ENCODE measurements around the gene RPUSD1.
"Not testable (repeated sequence)": the region's sequence is repeated elsewhere in the genome, so short reads cannot be mapped to it uniquely, and the experiment has no call there.

The RPUSD1 gene, protein sequence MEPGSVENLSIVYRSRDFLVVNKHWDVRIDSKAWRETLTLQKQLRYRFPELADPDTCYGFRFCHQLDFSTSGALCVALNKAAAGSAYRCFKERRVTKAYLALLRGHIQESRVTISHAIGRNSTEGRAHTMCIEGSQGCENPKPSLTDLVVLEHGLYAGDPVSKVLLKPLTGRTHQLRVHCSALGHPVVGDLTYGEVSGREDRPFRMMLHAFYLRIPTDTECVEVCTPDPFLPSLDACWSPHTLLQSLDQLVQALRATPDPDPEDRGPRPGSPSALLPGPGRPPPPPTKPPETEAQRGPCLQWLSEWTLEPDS

DNA sequence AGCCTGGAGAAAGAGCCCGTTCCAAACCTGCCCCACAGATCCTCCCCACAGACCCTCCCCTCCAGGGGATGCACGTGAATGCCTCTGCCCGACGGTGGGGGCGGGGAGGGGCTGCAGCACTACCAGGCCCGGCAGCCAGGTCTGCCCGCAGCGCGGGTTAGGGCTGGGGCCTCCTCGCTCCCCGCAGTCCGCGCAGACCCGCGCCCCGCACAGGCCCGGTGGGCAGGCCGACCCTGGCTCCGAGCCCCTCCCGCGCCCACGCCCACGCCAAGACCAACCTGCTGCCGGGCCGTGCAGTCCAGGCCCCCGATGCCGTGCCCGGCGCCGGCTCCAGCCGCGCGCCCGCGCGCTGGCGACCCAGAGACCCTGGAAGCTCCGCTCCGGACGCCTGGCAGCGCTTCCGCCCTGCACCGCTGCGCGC is at the start of gene RPUSD1:
Gene RPUSD1, minus strand, starts transcription at position 404 of the 421 bp plus-strand sequence. CDS start 644 bp downstream, outside the sequence.
- DNase-seq, result peak in 1 of 2 donors; percentile 29

DNA sequence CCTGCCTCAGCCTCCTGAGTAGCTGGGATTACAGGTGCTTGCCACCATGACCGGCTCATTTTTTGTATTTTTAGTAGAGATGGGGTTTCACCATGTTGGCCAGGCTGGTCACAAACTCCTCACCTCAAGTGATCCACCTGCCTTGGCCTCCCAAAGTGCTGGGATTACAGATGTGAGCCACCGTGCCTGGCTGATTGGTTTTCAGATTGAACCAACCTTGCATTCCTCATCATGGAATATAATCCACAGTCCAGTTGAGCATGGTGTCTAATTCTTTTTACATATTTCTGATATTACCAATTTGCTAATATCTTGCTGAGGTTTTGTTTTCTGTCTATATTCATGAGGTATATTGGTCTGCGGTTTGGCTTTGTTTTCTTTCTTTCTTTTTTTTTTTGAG is 48.6 kb upstream of the RPUSD1 start:
- not testable (repeated sequence) for DNase-seq

DNA sequence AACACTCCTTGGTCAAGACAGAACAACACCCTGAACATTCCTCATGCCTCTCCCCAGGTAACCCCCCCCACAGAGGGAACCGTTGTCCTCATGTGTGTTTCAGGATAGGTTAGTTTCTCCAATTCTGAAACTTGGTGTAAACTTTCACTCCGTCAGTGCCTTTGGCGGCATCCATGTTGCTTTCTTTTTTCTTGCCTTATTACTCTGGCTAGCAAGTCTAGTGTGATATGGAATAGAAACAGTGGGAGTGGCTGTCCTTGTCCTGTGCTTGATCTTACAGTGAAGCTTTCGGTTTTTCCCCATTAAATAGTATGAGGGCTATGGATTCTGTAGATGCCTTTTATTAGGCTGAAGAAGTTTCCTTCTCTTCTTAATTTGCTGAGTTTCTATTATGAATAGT is 48.0 kb upstream of the RPUSD1 start:
- no peak for DNase-seq

DNA sequence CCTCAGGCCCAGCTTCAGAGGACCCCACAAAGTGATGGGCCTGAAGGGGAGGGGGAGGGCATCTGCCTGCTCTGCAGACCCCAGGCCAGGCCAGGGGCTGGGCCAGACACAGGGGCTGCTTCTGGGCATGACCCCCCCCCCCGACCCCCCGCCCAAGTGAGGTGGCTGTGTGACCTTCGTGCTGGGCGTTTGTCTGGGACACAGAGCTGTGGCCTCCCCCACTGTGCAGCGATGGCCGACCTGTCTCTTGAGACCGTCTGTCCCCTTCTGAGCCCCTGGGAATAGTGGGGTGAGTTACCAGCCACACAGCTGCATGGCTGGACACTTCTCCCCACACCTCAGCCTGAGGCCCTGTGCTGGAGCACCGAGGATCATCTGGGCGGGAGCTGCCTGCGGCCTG is 47.2 kb upstream of the RPUSD1 start:
- no peak for DNase-seq

DNA sequence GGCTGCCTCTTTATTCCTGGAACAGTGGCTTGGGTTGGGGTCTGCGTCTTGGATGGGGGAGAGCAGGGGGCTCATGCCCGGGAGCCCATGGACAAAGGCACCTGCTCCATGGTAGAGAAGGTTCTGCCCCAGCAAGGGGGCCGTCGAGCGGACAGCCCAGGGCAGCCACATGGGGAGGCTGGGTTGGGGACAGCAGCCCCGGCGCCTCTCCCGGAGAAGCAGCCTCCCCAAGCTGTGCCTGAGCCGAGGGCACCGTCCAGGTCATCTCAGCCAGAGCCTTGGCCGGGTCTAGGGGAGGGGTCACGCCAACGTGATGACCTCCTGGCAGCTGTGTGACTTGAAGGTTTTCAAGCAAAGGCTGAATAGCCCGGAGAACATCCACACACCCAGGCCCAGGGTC is 45.2 kb upstream of the RPUSD1 start:
- no peak for DNase-seq

DNA sequence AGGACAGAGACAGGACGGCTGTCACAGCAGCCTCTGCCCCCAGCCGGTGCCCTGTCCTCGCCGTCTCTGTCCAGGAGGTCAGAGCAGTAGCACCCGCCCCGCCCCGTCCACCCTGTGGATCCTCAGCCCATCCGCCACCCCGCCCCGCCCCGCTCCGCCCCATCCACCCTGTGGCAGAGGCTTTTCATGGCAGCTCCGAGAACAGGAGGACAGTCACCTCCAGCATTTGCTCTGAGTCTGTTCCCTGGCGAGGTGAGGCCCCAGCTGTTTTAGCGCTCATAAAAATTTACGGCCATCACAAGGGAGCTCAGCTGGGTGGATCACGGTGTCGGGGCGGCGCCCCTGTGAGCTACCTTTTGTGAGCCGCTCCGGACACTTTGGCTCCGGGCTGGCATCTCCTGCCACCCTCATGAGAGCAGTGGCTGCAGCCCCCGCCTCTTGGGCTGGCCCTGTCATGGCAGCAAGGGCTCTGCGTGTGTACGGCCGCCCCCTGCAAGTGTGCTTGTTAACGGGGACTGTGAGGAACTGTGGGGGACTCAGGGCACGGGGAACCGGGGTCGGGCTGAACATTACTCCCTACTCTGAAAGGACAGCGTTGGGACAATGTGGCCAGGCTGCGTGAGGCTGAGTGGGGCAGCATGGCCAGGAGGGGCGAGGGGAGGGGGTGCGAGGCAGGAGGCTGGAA is 44.6 kb upstream of the RPUSD1 start:
- DNase-seq, result no peak

DNA sequence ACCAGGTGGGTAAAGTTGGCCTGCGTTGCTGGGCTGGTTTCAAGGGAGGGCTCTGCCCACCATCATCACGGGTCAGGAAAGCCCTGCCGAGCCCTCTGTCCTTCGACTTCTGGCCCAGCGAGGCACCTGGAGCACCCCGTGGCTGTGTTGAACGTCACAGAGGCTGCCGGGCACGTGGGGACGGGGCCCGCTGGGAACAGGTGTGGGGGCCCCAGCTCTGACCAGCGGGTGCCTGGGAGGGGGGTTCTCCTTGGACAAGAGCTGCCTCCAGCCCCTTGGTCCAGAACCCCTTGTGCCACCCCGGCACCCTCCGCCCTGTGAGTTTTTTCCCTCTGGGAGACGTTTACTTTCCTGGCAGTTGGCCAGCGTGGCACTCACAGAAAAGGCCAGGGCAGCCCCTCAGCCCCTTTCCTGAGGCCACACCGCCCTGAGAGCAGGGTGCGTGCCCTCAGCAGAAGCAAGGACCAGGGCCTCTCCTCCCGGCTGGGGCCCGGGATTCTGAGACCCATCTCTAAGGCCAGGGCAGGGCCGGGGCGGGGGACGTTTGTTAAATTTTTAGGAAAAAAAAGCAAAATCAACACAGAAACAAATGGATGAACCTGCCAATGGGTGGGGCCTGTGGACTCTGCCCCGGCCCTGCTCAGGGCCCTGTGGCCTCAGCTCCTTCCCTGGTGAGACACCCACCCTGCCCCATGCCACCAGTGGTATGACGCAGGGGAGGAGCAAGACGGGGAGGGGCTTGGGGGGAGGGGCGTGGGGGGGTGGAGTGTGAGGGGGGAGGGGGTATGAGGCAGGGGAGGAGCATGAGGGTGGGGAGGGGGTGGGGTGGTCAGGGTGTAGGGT is 43.6 kb upstream of the RPUSD1 start:
- DNase-seq, result no peak

DNA sequence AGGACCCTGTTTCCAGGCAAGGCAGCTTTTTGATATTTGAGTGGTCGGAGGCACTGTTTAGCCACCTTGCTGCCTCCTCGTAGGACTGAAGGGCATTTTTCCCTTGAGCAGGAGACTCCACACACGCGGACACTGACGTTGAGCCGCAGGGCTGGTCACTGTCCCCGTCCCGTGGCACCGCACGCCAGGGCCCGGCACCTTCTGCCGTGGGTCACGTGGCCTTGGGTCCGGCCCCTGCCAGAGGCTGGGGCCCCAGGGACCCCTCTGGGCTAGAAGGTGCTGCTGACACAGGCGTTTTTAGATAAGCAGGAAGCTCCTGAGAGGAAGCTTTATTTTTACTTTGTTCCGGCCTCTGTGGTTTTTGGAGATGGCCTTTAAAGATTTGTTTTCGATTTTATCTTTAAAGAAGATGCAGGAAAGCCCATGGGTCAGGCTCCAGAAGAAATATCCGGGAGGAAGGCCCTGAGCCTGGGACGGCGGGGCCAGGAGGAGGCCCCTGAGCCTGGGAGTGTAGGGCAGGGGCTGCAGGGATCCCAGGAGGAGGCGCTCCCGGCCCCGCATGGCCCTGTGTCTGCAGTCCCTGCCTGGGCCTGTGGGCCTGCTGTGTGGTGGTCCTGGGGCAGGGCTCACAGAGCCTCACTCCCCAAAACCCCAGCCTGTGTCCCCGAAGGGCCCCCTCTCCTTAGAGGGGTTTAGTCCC is 42.8 kb upstream of the RPUSD1 start:
- no peak for DNase-seq

DNA sequence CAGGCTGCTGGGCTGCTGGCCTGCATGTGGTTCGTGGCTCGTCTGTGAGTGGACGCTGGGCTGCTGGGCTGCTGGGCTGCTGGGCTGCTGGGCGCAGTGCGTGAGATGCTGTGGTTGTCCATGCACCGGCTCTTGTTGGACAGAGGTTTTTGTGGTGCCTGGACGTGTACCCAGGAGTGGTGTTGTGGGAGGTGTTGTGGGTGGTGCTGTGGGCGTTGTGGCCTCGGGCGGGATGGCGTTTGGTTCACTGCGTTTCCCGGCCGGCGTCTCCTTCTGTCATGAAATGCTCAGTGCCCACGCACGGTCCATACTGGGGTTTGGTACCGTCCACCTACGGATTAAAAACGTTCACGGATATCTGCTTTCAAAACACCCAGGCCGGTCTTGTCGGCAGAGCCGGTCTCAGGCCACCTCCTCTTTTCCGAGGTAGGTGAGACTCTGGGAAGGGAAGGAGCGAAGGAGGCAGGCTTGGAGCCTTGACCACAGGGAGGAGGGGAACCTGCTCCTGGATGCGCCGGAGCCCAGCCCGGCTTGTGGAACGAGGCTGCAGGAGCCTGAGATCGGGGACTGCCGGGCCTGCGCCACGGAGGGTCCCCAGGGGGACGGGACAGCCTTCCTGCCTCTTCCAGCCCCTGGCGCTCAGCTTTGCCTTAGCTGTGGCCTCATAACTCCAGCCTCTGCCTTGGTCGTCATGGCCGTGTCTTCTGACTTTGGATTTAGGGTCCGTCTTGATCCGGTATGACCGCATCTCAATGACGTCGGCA is 42.1 kb upstream of the RPUSD1 start:
- DNase-seq, result no peak

DNA sequence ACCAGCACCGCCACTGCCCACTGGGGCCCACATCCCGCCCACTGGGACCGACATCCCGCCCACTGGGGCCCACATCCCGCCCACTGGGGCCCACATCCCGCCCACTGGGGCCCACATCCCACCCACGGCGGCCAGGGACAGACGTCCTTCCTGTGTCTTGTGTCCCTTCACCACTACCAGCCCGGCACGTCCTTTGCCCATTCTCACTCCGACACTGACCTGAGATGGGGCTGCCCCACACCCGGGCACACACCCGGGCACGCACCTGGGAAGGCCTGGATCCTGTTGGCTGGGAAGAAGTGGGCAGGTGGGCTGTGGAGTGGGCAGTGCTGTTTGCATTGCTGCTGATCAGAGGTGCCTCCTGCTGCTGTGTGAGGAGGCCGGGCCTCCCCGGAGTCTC is 40.7 kb upstream of the RPUSD1 start:
- DNase-seq, result no peak

DNA sequence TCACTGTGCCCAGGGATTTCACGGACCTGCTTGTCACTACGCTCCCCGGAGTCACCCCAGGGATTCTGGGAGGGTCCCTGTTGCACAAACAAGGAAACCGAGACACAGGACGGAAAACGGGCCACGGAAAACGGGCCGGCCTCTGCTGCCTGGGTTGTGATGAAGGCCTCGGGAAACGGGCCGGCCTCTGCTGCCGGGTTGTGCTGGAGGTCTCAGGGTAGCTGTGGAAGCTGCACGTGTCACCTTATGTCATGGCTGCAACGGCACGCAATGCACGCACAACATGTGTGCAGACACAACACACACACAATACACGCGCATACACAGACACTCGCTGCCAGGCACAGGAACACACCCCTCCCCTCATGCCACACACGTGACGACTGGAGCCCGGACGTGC is 39.3 kb upstream of the RPUSD1 start:
- DNase-seq, result no peak

DNA sequence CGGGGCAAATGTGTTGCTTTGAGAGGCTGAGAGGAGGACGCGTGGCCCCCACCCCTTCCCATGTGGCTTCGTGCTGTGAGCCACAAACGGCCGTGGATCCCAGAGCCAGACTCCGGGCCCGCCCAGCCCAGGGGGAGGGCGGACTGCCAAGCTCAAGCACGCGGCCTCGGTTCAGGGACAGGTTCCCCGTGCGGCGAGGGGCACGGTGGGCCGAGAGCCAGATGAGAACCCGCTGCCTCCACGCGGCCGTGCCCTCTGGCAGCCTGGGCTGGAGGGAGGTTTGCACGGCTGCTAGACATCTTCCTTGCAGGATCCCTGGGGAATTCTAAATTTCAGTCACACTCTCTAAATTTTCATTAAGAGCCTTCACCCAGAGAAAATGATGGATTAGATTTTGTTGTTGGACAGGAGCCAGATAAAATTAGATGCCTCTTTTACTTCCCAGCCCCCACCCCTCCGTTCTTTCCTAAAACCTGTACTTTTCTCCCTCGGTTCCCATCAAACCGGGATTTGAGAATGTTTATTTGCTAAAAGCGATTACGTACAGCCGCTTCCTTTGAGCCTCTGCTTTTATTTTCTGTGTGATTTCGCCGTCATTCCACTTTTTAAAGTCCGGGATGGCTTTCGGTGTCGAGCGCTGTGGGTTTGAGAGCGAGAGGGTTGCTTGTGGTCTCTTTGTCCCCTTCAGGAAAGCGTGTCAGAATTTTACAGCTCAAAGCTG is 37.3 kb upstream of the RPUSD1 start:
- DNase-seq, result no peak

DNA sequence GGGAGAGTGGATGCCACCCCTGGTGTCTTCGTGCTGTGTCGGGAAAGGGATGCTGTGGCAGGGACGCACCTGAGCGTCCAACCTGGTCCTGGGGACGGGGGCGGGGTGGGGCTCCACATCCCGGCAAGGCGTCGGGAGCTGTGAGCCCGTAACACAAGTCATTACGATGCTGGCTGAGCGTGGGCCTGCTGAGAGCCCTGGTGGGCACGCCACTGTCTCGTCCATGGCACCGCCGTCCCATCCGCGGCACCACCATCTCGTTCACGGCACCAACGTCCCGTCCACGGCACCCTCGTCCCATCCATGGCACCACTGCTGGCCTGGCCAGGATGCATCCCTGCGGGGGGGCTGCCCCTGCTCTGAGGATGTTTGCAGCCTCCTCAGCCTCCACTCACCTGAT is 36.4 kb upstream of the RPUSD1 start:
- no peak for DNase-seq

DNA sequence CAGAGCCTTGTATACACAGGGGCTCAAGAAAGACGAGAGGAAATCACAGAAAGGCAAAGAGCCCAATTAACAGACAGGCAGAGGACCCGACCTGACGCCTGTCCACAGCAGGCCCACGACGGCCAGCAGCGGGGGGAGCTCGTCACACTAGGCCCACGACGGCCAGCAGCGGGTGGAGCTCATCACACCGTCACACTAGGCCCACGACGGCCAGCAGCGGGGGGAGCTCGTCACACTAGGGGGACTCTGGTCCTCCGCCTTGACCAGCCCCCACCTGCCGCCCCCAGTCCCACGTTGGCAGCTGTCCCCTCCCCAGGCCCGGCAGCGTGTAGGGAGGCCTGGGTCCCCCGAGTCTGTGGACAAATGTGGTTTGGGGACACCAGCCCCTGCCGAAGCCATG is 36.0 kb upstream of the RPUSD1 start:
- no peak for DNase-seq

DNA sequence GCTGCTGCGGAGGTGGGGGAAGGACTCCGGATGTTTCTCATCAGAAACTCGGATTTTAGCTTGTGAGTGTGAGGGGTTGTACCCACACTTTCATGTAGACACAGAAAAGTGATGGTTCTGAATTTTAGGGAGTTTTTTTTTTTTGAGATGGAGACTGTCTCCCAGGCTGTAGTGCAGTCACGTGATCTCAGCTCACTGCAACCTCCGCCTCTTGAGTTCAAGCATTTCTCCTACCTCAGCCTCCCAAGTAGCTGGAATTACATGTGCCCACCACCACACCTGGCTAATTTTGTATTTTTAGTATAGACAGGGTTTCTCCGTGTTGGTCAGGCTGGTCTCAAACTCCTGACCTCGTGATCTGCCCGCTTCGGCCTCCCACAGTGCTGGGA is 34.7 kb upstream of the RPUSD1 start:
- DNase-seq, result no peak

DNA sequence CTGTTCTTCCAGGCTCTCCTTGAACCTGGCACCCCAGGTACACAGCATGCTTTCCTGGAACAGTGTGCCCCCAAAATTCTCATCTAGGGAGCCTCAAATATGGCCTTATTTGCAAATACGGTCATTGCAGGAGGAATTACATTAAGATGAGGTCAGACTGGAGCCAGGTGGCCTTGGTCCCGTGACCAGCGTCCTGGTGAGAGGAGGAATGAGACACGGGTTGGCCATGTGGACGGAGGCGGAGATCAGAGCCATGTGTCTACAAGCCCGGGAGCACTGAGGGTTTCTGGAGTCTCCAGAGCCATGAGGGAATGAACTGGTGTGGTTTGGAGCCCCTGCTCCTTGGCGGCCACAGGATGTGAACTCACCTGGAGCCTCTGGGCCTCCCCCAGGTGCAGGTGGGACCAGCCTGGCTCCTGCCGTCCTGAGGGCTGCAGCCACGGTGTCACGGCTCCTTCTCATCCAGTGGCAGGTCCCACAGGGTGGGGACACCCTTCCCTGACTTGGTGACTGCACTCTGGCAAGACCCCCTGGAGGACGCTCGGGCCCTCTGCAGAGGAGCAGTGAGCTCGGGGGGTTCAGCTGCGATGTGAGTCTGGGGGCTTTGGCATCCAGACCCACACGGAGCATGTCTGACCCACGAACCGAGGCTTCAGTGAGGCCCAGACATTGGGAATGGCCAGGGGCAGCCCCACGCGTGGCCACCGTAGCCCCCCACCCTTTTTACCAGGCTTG is 34.2 kb upstream of the RPUSD1 start:
- DNase-seq, result no peak

DNA sequence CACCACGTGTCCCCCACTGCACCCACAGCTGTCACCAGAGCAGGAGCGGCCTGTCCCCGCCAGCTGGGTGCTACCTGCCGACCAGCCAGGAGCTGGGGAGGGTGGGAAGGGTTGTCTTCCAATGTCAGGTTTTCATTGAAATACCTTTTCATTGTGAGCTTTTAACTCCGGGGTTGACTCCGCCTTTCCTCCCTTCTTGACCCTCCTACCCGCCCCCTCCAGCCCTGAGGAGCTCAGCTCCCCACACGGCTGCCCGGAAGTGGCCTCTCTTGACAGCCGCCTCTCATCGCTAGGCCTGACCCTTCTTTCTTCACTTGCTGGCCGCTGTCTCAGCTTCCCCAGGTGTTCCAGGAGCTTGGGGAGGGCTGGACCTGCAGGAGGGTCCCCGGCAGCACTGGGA is 33.6 kb upstream of the RPUSD1 start:
- no peak for DNase-seq

DNA sequence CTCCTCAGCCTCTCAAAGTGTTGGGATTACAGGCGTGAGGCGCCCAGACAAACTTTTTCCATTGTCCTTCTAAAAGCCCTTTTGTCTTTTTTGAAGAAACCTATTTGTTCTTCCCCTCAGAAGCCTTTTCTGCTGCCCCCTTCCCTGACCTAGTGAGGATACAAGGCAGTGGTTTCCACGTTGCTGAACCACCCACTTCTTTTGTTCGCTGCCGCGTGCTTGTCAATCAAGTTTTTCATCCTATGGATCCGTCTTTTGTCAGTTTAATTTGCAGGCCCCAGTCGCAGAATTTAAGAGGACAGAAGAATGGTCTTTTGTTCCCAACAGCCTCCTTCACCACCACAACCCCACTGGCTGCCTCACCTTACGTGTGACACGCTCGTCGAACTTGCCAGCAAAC is 32.6 kb upstream of the RPUSD1 start:
- no peak for DNase-seq

DNA sequence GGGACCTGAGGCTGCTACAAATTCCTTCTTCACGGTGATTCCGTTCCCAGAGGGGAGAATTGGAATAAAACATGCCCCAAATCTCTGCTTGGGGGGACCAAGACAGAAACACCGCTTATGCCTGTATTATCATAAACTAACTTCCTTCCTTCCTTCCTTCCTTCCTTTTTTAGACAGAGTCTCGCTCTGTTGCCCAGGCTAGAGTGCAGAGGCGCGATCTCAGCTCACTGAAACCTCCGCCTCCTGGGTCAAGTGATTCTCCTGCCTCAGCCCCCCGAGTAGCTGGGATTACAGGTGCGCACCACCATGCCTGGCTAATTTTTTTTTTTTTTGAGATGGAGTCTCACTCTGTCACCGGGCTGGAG is 31.8 kb upstream of the RPUSD1 start:
- not testable (repeated sequence) for DNase-seq

DNA sequence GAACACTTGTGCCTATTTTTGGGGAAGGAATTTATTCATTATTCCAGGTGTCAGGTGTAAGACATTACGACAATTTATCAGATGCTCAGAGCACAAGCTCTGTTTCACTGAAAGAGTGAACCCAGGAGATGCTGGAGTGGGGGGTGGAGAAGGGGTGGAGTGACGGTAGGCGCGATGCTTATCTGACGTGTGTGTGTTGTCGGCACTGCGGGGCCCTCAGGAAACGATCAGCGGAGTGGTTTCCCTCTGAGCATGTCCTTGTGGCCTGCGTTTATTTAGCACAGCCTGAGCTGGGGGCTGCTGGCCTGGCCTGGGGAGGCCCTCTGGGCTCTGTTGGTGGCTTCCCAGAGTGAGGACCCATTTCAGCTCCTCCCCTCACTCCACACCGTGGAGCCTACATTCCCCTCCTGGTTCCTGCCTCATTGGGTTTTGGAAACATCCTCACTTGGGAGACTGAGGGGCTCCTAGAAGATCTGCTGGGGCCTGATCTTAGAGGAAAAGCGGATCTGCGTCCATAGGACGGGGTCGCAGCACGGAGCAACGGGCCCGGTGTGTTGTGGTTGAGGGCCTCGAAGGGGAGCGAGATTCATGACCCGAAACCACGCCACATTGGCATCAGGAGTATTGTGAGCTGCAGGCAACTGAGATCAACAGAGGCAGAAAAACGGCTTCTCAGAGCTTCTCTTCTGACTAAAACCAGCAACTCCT is 31.3 kb upstream of the RPUSD1 start:
- DNase-seq, result no peak
